C4-2B (cell line): ENCODE results near the gene MED12L.
"Not testable (repeated sequence)": the region's sequence is repeated elsewhere in the genome, so short reads cannot be mapped to it uniquely, and the experiment has no call there.

Experiments used
- H3K27ac ChIP-seq: fragments of 450-650 bp; 2 replicates; pipeline ENCODE4 v1.5.1; 2017
- CTCF ChIP-seq: fragments of 450-650 bp; conservative IDR thresholded peaks from 2 replicates; pipeline ENCODE4 v1.5.1; 2017; ENCODE audit warnings: mild to moderate bottlenecking
- ZFX ChIP-seq: fragments of 450-650 bp; IDR thresholded peaks from 2 replicates; pipeline ENCODE4 v1.6.1; 2017

MED12L gene

GRCh38 chr3:151387842-151388241 lies 302.4 kb downstream of the MED12L start:
- H3K27ac ChIP-seq: no peak overlapping the region
- TF ChIP-seq ZFX (no peak), CTCF (no peak)

- no peak overlapping the region for H3K27ac ChIP-seq
- TF ChIP-seq CTCF: no peak
- no peak for TF ChIP-seq ZFX
Measured at GRCh38 chr3:151391720-151392119, 306.3 kb downstream of the MED12L start.

- not testable (repeated sequence) for H3K27ac ChIP-seq
Measured at GRCh38 chr3:151392191-151392590, 306.7 kb downstream of the MED12L start.

GRCh38 chr3:151393146-151393830 lies 307.8 kb downstream of the MED12L start:
- TF ChIP-seq ZFX (no peak), CTCF (no peak)
- no peak overlapping the region for H3K27ac ChIP-seq

- TF ChIP-seq ZFX: no peak
- no peak for TF ChIP-seq CTCF
- H3K27ac ChIP-seq: no peak overlapping the region
Measured at GRCh38 chr3:151393941-151394340, 308.5 kb downstream of the MED12L start.

GRCh38 chr3:151394611-151395010 lies 309.1 kb downstream of the MED12L start:
- H3K27ac ChIP-seq: no peak overlapping the region
- TF ChIP-seq CTCF: no peak
- no peak for TF ChIP-seq ZFX

- no peak overlapping the region for H3K27ac ChIP-seq
- no peak for TF ChIP-seq CTCF
- no peak for TF ChIP-seq ZFX
Measured at GRCh38 chr3:151395806-151396205, 310.3 kb downstream of the MED12L start.

- TF ChIP-seq ZFX: no peak
- no peak for TF ChIP-seq CTCF
- H3K27ac ChIP-seq: no peak overlapping the region
Measured at GRCh38 chr3:151398895-151399294, 313.4 kb downstream of the MED12L start.
